Measurements from ENCODE around the gene WDR33. TPM values are rescaled to one million over a fixed set of nuclear protein-coding genes. Genes with fewer than 3 reads are reported as not detected.
A peak's percentile ranks its signal among the peaks of the same experiment; 100 is the strongest.

The WDR33 gene
- total RNA-seq, 1 experiment from 2014 or later = 87.1 TPM

DNA sequence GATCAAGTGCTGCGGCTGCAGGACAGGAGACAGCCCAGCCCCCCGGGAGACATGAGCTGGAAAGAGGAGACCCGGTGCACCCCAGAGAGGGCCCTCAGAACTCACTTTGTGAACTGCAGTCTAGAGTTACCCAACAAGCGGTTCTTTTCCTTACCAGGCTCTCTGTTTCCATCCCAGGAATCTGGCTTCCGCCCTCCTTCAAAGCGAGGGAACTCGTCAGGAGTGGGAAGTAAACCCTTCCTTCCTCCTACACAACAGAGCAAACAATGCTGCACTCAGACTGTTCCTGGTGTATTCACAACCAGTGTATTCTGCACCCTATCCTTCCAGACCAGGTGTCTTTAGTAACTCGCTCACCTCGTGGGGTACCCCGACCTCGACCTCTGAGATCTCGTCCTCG is 101.6 kb downstream of the WDR33 start:
- ChIA-PET POLR2A (ENCODE audit: low non-redundant PET) (no interaction called here), CTCF (no interaction called here)
- H3K4me1 ChIP-seq (ENCODE audit: insufficient read depth, low read length, poor library complexity, severe bottlenecking) = peaks cover 5% of the 10 kb centered on the region
- intact Hi-C loops (cut with micrococcal nuclease; ENCODE audit: unreplicated experiment) = no loop called here
- DNase-seq (ENCODE audit: low spot score) = no peak
- BruUV-seq (replicated peaks) = no TSS peak
- no peak overlapping the region for H3K4me3 ChIP-seq (ENCODE audit: low read depth, low read length, poor library complexity, severe bottlenecking)
- no peaks in the 10 kb centered on the region for H3K27me3 ChIP-seq (replicated peaks; ENCODE audit: insufficient read depth, low read depth, low read length, poor library complexity)
- H3K9me3 ChIP-seq (ENCODE audit: low read depth, low read length, poor library complexity, severe bottlenecking) = no peaks in the 10 kb centered on the region
- no peak overlapping the region for H3K27ac ChIP-seq (ENCODE audit: low read depth, low read length, poor library complexity, severe bottlenecking)
- TF ChIP-seq CTCF (conservative IDR thresholded peaks at IDR 0.05; ENCODE audit: low read depth, low read length) = no peak
- no peak for TF ChIP-seq EZH2 (IDR thresholded peaks at IDR 0.05; ENCODE audit: borderline replicate concordance, low read depth, low read length, poor library complexity, severe bottlenecking)
- peaks cover 42% of the 10 kb centered on the region for H3K36me3 ChIP-seq (ENCODE audit: insufficient read depth, low read length, poor library complexity, severe bottlenecking)

GRCh38 chr2:127707890-127708648 is 102.9 kb downstream of the WDR33 start:
- ChIA-PET POLR2A (ENCODE audit: low non-redundant PET) (no interaction called here), CTCF (no interaction called here)
- no TSS peak for BruUV-seq (replicated peaks)

GRCh38 chr2:127706215-127706990 is 104.6 kb downstream of the WDR33 start:
- no peak for DNase-seq (ENCODE audit: low spot score)
- Histone ChIP-seq H3K27me3 (replicated peaks; ENCODE audit: insufficient read depth, low read depth, low read length, poor library complexity) (no peaks in the 10 kb centered on the region), H3K27ac (ENCODE audit: low read depth, low read length, poor library complexity, severe bottlenecking) (no peak overlapping the region), H3K9me3 (ENCODE audit: low read depth, low read length, poor library complexity, severe bottlenecking) (no peaks in the 10 kb centered on the region), H3K4me1 (ENCODE audit: insufficient read depth, low read length, poor library complexity, severe bottlenecking) (peaks cover 18% of the 10 kb centered on the region), H3K36me3 (ENCODE audit: insufficient read depth, low read length, poor library complexity, severe bottlenecking) (peaks cover 52% of the 10 kb centered on the region), H3K4me3 (ENCODE audit: low read depth, low read length, poor library complexity, severe bottlenecking) (no peak overlapping the region)
- BruUV-seq (replicated peaks) = no TSS peak
- TF ChIP-seq CTCF (conservative IDR thresholded peaks at IDR 0.05; ENCODE audit: low read depth, low read length) (no peak), EZH2 (IDR thresholded peaks at IDR 0.05; ENCODE audit: borderline replicate concordance, low read depth, low read length, poor library complexity, severe bottlenecking) (no peak)
- intact Hi-C loops (cut with micrococcal nuclease; ENCODE audit: unreplicated experiment) = no loop called here
- ChIA-PET CTCF (no interaction called here), POLR2A (ENCODE audit: low non-redundant PET) (interaction anchor here (0.6 kb wide), 1 partner anchor 303 kb away, joined by 8 read pairs; no protein-coding TSS in a partner anchor)

More at GRCh38 chr2:127707890-127708648, 102.9 kb downstream of the WDR33 start:
- Histone ChIP-seq H3K27ac (ENCODE audit: low read depth, low read length, poor library complexity, severe bottlenecking) (no peak overlapping the region), H3K9me3 (ENCODE audit: low read depth, low read length, poor library complexity, severe bottlenecking) (no peaks in the 10 kb centered on the region), H3K4me3 (ENCODE audit: low read depth, low read length, poor library complexity, severe bottlenecking) (no peak overlapping the region), H3K27me3 (replicated peaks; ENCODE audit: insufficient read depth, low read depth, low read length, poor library complexity) (no peaks in the 10 kb centered on the region), H3K4me1 (ENCODE audit: insufficient read depth, low read length, poor library complexity, severe bottlenecking) (peaks cover 10% of the 10 kb centered on the region), H3K36me3 (ENCODE audit: insufficient read depth, low read length, poor library complexity, severe bottlenecking) (peaks cover 45% of the 10 kb centered on the region)
- intact Hi-C loops (cut with micrococcal nuclease; ENCODE audit: unreplicated experiment) = no loop called here
- TF ChIP-seq EZH2 (IDR thresholded peaks at IDR 0.05; ENCODE audit: borderline replicate concordance, low read depth, low read length, poor library complexity, severe bottlenecking) (no peak), CTCF (conservative IDR thresholded peaks at IDR 0.05; ENCODE audit: low read depth, low read length) (no peak)
- DNase-seq (ENCODE audit: low spot score) = peak; percentile 58
